Measurements from ENCODE around the gene DISP3. TPM values are rescaled to one million over a fixed set of nuclear protein-coding genes. Genes with fewer than 3 reads are reported as not detected.

The DISP3 gene
- total and polyA plus RNA-seq, 2 of the 4 experiments (the other 2 are of a cell fraction): 0.05 TPM; not detected in 1

- intact Hi-C loops (cut with micrococcal nuclease) (no loop called here), dilution Hi-C loops (cut with HindIII; ENCODE audit: low sequenced_read_pairs, unreplicated experiment) (no loop called here), in situ Hi-C loops (cut with MboI; ENCODE audit: low sequenced_read_pairs) (no loop called here)
- no peak overlapping the region for H2BK5ac ChIP-seq (ENCODE audit: low read depth, low read length, poor library complexity, severe bottlenecking)
- no peaks in the 10 kb centered on the region for H3K9me3 ChIP-seq (ENCODE audit: control insufficient read depth, insufficient read depth, low read length)
- no peak overlapping the region for H3K9ac ChIP-seq (ENCODE audit: low read depth, low read length)
- no peaks in the 10 kb centered on the region for H3K4me1 ChIP-seq (ENCODE audit: control insufficient read depth, insufficient read depth, low read length)
- H3K79me1 ChIP-seq (ENCODE audit: low read depth in 1 of 2, low read length in 2 of 2): no peaks in the 10 kb centered on the region
- H4K91ac ChIP-seq (ENCODE audit: insufficient read depth, low read depth, low read length): no peak overlapping the region
- H3K4me3 ChIP-seq (ENCODE audit: insufficient read depth, low read depth, low read length): no peak overlapping the region
- no peak for DNase-seq
- 60% methylated on average over 1 of the region's 4 CpGs; no CpG with 5 or more reads in 1 of the 2 experiments for WGBS, 2 experiments (ENCODE audit: extremely low coverage in 2 of 2, insufficient read length in 1 of 2)
- no peak overlapping the region for H2BK120ac ChIP-seq (ENCODE audit: low read depth, low read length)
- H3K27me3 ChIP-seq (ENCODE audit: control insufficient read depth, insufficient read depth, low read length): no peaks in the 10 kb centered on the region
- H3K27ac ChIP-seq (ENCODE audit: insufficient read depth, low read length): no peak overlapping the region
- no peak overlapping the region for H2BK15ac ChIP-seq (ENCODE audit: low read depth, low read length)
- no peak overlapping the region for H3K18ac ChIP-seq (ENCODE audit: low read depth, low read length)
- H3K56ac ChIP-seq (ENCODE audit: extremely low read depth, insufficient read depth, low read length): no peak overlapping the region
- H4K20me1 ChIP-seq (ENCODE audit: insufficient read depth, low read length): no peaks in the 10 kb centered on the region
- no peak overlapping the region for H2BK20ac ChIP-seq (ENCODE audit: low read depth, low read length)
- POLR2A ChIA-PET (ENCODE audit: unreplicated experiment): no interaction called here
- H3K4me2 ChIP-seq (ENCODE audit: low read depth, low read length): no peak overlapping the region
- no peak overlapping the region for H3K23ac ChIP-seq (ENCODE audit: low read depth, low read length)
- no peak for ATAC-seq (ENCODE audit: low read depth)
- H2AK9ac ChIP-seq (replicated peaks; ENCODE audit: low read depth, low read length, poor library complexity): no peak overlapping the region
- no peak overlapping the region for H4K5ac ChIP-seq (ENCODE audit: low read depth, low read length)
- H2AFZ ChIP-seq (replicated peaks; ENCODE audit: low read length, poor library complexity): no peak overlapping the region
- CTCF ChIA-PET: no interaction called here
- H3K4ac ChIP-seq (ENCODE audit: low read depth, low read length): no peak overlapping the region
- no peaks in the 10 kb centered on the region for H3K9me1 ChIP-seq (ENCODE audit: insufficient read depth, low read length)
- no peak overlapping the region for H2AK5ac ChIP-seq (ENCODE audit: low read depth, low read length)
- no peak overlapping the region for H3K14ac ChIP-seq (replicated peaks; ENCODE audit: low read depth, low read length)
- no peak for TF ChIP-seq MXI1 (IDR thresholded peaks at IDR 0.05; ENCODE audit: borderline replicate concordance, low read depth, low read length)
- TF ChIP-seq USF2 (IDR thresholded peaks at IDR 0.05; ENCODE audit: low read depth, low read length): no peak
- TF ChIP-seq SMC3 (IDR thresholded peaks at IDR 0.05; ENCODE audit: low read depth, low read length): no peak
- no peak for TF ChIP-seq POLR2A (IDR thresholded peaks at IDR 0.05; ENCODE audit: low read depth, low read length)
- TF ChIP-seq CEBPB (IDR thresholded peaks at IDR 0.05; ENCODE audit: low read depth, low read length): no peak
- TF ChIP-seq NFE2L2 (IDR thresholded peaks at IDR 0.05; ENCODE audit: low read depth, low read length): no peak
- no peak for TF ChIP-seq ELK1 (IDR thresholded peaks at IDR 0.05; ENCODE audit: borderline replicate concordance, low read depth, low read length)
- no peak for TF ChIP-seq BHLHE40 (IDR thresholded peaks at IDR 0.05; ENCODE audit: low read depth, low read length)
- no peak for TF ChIP-seq RCOR1 (IDR thresholded peaks at IDR 0.05; ENCODE audit: insufficient replicate concordance, low read length)
- no peak for TF ChIP-seq FOS (IDR thresholded peaks at IDR 0.05; ENCODE audit: low read depth, low read length)
- no peak for TF ChIP-seq RFX5 (IDR thresholded peaks at IDR 0.05; ENCODE audit: low read depth, low read length)
- no peak for TF ChIP-seq MAZ (IDR thresholded peaks at IDR 0.05; ENCODE audit: borderline replicate concordance, low read depth, low read length)
- no peaks in the 10 kb centered on the region for H3K36me3 ChIP-seq (ENCODE audit: control insufficient read depth, insufficient read depth, low read length)
- no TSS peak for BruUV-seq (replicated peaks)
- no peak overlapping the region for H4K8ac ChIP-seq (ENCODE audit: low read depth in 2 of 2, low read length in 2 of 2)
Observed at GRCh38 chr1:11514366-11514765, 35.4 kb downstream of the DISP3 start.

Measured in IMR-90 (cell line).